KOPT-K1 (cell line): ENCODE measurements around the gene MLEC.

Experiments
- H3K27ac ChIP-seq: fragments of 200-600 bp; sonication (generic); 2 replicates; pipeline ENCODE4 v1.5.1; 2016; ENCODE audit warnings: antibody characterized with exemption, mild to moderate bottlenecking, low read depth, low read length; ENCODE audit not compliant: poor library complexity, severe bottlenecking
- H3K36me3 ChIP-seq: fragments of 200-600 bp; sonication (generic); 2 replicates; pipeline ENCODE4 v1.5.1; 2017; ENCODE audit warnings: antibody characterized with exemption, mild to moderate bottlenecking, low read length, moderate library complexity; ENCODE audit not compliant: insufficient read depth
- H3K9me3 ChIP-seq: fragments of 200-600 bp; sonication (generic); 2 replicates; pipeline ENCODE4 v1.5.1; 2017; ENCODE audit warnings: antibody characterized with exemption, low read length, mild to moderate bottlenecking; ENCODE audit not compliant: insufficient read depth, poor library complexity, severe bottlenecking

Gene MLEC

GRCh38 chr12:120686690-120687577 lies at the start of gene MLEC:
Gene MLEC, plus strand, starts transcription at chr12:120687149. Its CDS starts 148 bp downstream, at chr12:120687297.
- H3K36me3 ChIP-seq = peaks cover 12% of the 10 kb centered on the region
- peak within 1 kb of the TSS; percentile 92 for H3K27ac ChIP-seq
- H3K9me3 ChIP-seq = no peaks in the 10 kb centered on the region

GRCh38 chr12:120639771-120640721 lies 46.9 kb upstream of the MLEC start, which contains the start of gene CABP1:
Gene CABP1, plus strand, starts transcription at chr12:120640626. Its CDS starts 60 bp downstream, at chr12:120640686.
- H3K27ac ChIP-seq = no peak within 1 kb of the TSS
- no peaks in the 10 kb centered on the region for H3K36me3 ChIP-seq
- no peaks in the 10 kb centered on the region for H3K9me3 ChIP-seq

- Histone ChIP-seq H3K27ac (no peak overlapping the region), H3K9me3 (no peaks in the 10 kb centered on the region), H3K36me3 (no peaks in the 10 kb centered on the region)
Measured at GRCh38 chr12:120640861-120641833, 45.8 kb upstream of the MLEC start.

- no peaks in the 10 kb centered on the region for H3K9me3 ChIP-seq
- no peaks in the 10 kb centered on the region for H3K36me3 ChIP-seq
- no peak overlapping the region for H3K27ac ChIP-seq
Measured at GRCh38 chr12:120642121-120642520, 44.8 kb upstream of the MLEC start.

GRCh38 chr12:120642826-120643225 lies 44.1 kb upstream of the MLEC start:
- no peak overlapping the region for H3K27ac ChIP-seq
- no peaks in the 10 kb centered on the region for H3K36me3 ChIP-seq
- no peaks in the 10 kb centered on the region for H3K9me3 ChIP-seq

GRCh38 chr12:120643574-120643973 lies 43.4 kb upstream of the MLEC start:
- Histone ChIP-seq H3K27ac (no peak overlapping the region), H3K9me3 (no peaks in the 10 kb centered on the region), H3K36me3 (no peaks in the 10 kb centered on the region)

- H3K27ac ChIP-seq = no peak overlapping the region
- no peaks in the 10 kb centered on the region for H3K36me3 ChIP-seq
Measured at GRCh38 chr12:120646044-120646443, 40.9 kb upstream of the MLEC start.

GRCh38 chr12:120647375-120647755 lies 39.6 kb upstream of the MLEC start:
- Histone ChIP-seq H3K27ac (no peak overlapping the region), H3K36me3 (no peaks in the 10 kb centered on the region), H3K9me3 (no peaks in the 10 kb centered on the region)

More at GRCh38 chr12:120646044-120646443, 40.9 kb upstream of the MLEC start:
- no peaks in the 10 kb centered on the region for H3K9me3 ChIP-seq

GRCh38 chr12:120649442-120650232 lies 37.3 kb upstream of the MLEC start:
- Histone ChIP-seq H3K9me3 (no peaks in the 10 kb centered on the region), H3K36me3 (no peaks in the 10 kb centered on the region), H3K27ac (no peak overlapping the region)

GRCh38 chr12:120650233-120650690 lies 36.7 kb upstream of the MLEC start:
- Histone ChIP-seq H3K9me3 (no peaks in the 10 kb centered on the region), H3K36me3 (no peaks in the 10 kb centered on the region), H3K27ac (no peak overlapping the region)

GRCh38 chr12:120651821-120652220 lies 35.1 kb upstream of the MLEC start:
- H3K36me3 ChIP-seq = no peaks in the 10 kb centered on the region

GRCh38 chr12:120652656-120653435 lies 34.1 kb upstream of the MLEC start:
- H3K36me3 ChIP-seq = no peaks in the 10 kb centered on the region
- H3K9me3 ChIP-seq = no peaks in the 10 kb centered on the region
- H3K27ac ChIP-seq = no peak overlapping the region

More at GRCh38 chr12:120651821-120652220, 35.1 kb upstream of the MLEC start:
- Histone ChIP-seq H3K9me3 (no peaks in the 10 kb centered on the region), H3K27ac (no peak overlapping the region)

GRCh38 chr12:120653611-120654010 lies 33.3 kb upstream of the MLEC start:
- Histone ChIP-seq H3K27ac (no peak overlapping the region), H3K9me3 (no peaks in the 10 kb centered on the region), H3K36me3 (no peaks in the 10 kb centered on the region)
